MM.1S (cell line): ENCODE results near the gene TMEM184B.

Experiments used
- CTCF ChIP-seq: fragments of 300-600 bp; sonication (generic); IDR thresholded peaks from 2 replicates; pipeline ENCODE4 v1.5.1; 2016; ENCODE audit warnings: antibody characterized with exemption, low read length, mixed read lengths
- EZH2 ChIP-seq: fragments of 300-600 bp; sonication (generic); optimal IDR thresholded peaks from 2 replicates; pipeline ENCODE3; 2017; ENCODE audit warnings: low read depth, mild to moderate bottlenecking, antibody characterized with exemption, low read length, mixed read lengths
- EZH2phosphoT487 ChIP-seq: fragments of 300-600 bp; sonication (generic); IDR thresholded peaks from 2 replicates; pipeline ENCODE4 v1.6.1; 2018; ENCODE audit warnings: antibody characterized with exemption, low read length

DNA sequence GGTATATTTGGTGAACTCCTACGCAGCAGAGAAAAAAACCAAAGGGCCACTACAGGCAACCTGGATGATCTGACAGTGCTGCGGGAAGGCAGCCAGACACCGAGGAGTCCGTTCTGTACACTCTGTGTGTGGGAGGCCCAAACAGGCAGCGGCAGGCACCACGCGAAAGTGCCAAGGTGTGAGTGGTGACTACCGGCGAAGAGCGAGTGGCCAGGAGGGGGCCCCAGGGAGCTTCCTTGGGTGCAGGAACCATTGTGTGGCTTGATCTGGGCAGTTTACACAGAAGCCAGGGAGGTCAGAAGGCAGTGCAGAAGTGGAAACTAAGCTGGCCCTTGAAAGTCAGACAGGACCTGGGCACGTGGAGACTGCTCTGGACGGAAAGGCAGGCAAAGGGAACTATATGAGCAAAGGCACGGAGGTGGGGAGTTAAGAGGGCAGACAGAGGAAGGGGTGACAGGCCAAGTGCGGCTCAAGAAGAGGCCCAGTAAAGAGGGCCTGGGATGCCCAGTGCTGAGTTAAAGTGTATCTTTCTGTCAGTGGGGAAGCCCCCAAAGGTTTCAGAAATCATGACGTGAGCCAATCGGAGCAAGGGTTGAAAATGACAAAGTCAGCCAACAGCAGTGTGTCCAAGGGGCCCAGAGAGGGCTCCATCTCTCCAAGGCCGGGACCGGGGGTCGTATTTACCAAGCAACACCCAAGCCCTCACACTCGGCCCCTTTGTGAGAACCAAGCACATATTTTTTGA lies 10.6 kb downstream of the TMEM184B start:
- TF ChIP-seq CTCF (peak; percentile 70), EZH2 (no peak), EZH2phosphoT487 (no peak)
